Stomach (tissue), 4 donors: Measurements from ENCODE around the gene TEX30.

ENCODE experiments used
- POLR2A ChIP-seq, 4 donors: fragments of 450-650 bp; IDR thresholded peaks; one replicate each; pipeline ENCODE4 v1.6.1; 2016; ENCODE audit warnings: antibody characterized with exemption in 4 of 4, control low read depth in 2 of 4, mild to moderate bottlenecking in 1 of 4, moderate library complexity in 1 of 4
- TF ChIP-seq, protein P1 (sequence below), 7 experiments: fragments of 450-650 bp in 4 of 7; fragments of 200-600 bp in 3 of 7; sonication (generic) in 3 of 7; IDR thresholded peaks; one replicate each; pipeline ENCODE4 v1.5.1; 2016 to 2019; ENCODE audit warnings: antibody characterized with exemption in 7 of 7, control low read depth in 2 of 7, mild to moderate bottlenecking in 1 of 7

DNA sequence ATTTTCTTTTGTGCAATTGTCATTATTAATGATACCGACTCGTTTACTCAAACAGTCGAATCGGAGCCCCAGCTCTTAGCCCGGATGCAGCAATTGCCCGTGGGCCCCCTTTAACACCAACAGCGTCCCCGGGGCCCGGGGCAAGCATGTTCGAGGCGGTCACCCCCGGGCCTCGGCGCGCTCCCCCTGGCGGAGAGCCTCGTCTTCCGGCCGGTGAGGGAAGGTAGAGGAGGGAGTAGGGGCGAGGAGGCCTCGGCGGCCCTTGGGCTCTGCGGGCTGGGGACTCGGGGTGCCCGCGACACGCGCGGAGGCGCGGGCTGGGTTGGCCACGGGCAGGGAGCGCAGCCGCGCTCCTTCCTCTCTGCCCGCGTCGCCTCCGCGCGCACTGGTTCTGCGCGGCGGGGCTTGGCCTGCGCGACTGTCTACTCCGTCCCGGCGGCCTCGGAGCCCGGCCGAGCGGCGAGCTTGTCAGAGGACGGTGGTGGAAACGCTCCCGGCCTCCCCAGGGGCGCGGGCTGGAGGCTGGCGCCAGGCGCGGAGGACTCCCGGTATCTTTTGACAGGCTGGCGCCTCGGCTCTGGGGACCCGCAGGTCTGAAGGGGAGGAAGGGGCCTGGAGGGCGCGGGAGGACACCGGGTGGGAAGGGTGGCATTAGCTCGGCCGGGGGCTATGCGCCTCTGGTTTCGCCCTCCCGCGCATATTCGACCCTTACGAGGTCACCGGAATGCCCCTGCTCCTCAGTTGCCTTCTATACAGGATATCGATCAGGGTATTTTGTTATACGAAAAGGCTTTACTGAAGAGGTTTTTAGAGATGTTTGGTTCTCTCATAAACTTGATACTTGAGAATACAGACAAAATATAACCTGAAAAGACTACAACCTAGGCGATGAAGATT, 26.8 kb upstream of the TEX30 start:
- no peak for TF ChIP-seq POLR2A (IDR thresholded peaks at IDR 0.05)
- TF ChIP-seq, protein P1, sequence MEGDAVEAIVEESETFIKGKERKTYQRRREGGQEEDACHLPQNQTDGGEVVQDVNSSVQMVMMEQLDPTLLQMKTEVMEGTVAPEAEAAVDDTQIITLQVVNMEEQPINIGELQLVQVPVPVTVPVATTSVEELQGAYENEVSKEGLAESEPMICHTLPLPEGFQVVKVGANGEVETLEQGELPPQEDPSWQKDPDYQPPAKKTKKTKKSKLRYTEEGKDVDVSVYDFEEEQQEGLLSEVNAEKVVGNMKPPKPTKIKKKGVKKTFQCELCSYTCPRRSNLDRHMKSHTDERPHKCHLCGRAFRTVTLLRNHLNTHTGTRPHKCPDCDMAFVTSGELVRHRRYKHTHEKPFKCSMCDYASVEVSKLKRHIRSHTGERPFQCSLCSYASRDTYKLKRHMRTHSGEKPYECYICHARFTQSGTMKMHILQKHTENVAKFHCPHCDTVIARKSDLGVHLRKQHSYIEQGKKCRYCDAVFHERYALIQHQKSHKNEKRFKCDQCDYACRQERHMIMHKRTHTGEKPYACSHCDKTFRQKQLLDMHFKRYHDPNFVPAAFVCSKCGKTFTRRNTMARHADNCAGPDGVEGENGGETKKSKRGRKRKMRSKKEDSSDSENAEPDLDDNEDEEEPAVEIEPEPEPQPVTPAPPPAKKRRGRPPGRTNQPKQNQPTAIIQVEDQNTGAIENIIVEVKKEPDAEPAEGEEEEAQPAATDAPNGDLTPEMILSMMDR (IDR thresholded peaks at IDR 0.05): peak in 5 of 7 experiments; percentile 31 to 78 (median 61)
